GM12891 (cell line): ENCODE data around the gene PDCD4.

ENCODE experiments used
- PAX5 ChIP-seq: IDR thresholded peaks from 2 replicates; pipeline ENCODE4 v1.6.1; 2011; ENCODE audit warnings: low read length, moderate library complexity, mild to moderate bottlenecking; ENCODE audit not compliant: insufficient read depth, severe bottlenecking
- POLR2A ChIP-seq: IDR thresholded peaks from 2 replicates; pipeline ENCODE4 v1.6.1; 2011; ENCODE audit warnings: low read depth, low read length, control low read depth
- POLR2AphosphoS5 ChIP-seq: IDR thresholded peaks from 2 replicates; pipeline ENCODE4 v1.6.1; 2011; ENCODE audit warnings: low read depth, low read length, control low read depth
- POU2F2 ChIP-seq: IDR thresholded peaks from 2 replicates; pipeline ENCODE4 v1.6.1; 2011; ENCODE audit warnings: low read depth, mild to moderate bottlenecking, control low read depth, low read length, moderate library complexity
- SPI1 ChIP-seq: IDR thresholded peaks from 2 replicates; pipeline ENCODE4 v1.6.1; 2011; ENCODE audit warnings: low read depth, low read length, control low read depth
- TAF1 ChIP-seq: IDR thresholded peaks from 2 replicates; pipeline ENCODE4 v1.6.1; 2011; ENCODE audit warnings: low read depth, low read length, control low read depth

DNA sequence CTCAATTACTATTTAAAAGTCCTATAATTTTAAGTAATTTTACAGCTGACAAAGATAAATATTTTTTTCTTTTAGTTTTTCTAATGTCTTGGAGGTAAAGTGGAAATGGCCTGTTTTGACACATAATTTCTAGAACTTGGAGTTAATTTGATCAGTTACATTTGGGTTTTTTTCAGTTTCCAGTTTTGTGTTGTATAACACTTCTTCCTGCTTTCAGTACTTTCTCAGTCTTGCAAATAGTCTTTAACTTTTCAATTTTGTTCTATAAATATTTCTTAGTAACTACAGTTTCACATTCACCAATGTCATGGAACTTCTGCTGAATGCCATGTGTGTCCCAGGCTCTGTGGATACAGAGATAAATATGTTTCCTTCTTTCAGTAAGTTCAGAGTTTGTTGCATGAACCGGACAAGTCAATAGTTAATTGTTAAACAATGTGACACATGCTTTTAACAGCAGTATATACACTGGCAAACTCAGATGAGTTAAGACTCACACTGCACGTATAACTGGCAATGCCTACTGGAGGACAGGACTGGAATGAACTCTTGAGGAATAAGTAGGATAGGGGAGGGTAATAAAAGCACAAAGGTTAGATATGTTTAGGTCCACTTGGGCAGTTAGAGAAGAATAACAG is 52.2 kb downstream of the PDCD4 start:
- TF ChIP-seq POLR2AphosphoS5, result no peak
- no peak for TF ChIP-seq PAX5
- TF ChIP-seq POLR2A, result no peak
- no peak for TF ChIP-seq SPI1
- TF ChIP-seq TAF1, result no peak
- TF ChIP-seq POU2F2, result no peak
